ENCODE results near the gene TMEM63A.
"Not testable (repeated sequence)": the region's sequence is repeated elsewhere in the genome, so short reads cannot be mapped to it uniquely, and the experiment has no call there.

Gene TMEM63A

GRCh38 chr1:225816643-225817538 is 65.3 kb downstream of the TMEM63A start:
- no peak for DNase-seq

GRCh38 chr1:225815526-225816178 is 66.5 kb downstream of the TMEM63A start:
- peak; percentile 80 for DNase-seq

DNA sequence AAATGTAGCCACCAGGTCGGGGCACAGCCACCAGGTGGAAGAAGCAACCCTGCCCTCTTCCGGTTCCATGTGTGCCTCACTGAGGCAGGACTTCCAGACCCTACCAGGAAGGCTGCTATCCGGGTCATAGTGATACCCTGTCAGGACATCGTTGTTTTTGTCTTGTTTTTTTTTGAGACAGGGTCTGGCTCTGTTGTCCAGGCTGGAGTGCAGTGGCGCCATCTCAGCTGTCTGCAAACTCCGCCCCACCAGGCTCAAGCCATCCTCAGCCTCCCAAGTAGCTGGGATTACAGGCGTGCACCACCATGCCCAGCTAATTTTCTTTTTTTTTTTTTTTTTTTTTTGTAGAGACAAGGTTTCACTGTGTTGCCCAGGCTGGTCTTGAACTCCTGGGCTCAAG is 67.1 kb downstream of the TMEM63A start:
- not testable (repeated sequence) for DNase-seq

- DNase-seq, result no peak
Measured at GRCh38 chr1:225814381-225814780, 67.8 kb downstream of the TMEM63A start.

DNA sequence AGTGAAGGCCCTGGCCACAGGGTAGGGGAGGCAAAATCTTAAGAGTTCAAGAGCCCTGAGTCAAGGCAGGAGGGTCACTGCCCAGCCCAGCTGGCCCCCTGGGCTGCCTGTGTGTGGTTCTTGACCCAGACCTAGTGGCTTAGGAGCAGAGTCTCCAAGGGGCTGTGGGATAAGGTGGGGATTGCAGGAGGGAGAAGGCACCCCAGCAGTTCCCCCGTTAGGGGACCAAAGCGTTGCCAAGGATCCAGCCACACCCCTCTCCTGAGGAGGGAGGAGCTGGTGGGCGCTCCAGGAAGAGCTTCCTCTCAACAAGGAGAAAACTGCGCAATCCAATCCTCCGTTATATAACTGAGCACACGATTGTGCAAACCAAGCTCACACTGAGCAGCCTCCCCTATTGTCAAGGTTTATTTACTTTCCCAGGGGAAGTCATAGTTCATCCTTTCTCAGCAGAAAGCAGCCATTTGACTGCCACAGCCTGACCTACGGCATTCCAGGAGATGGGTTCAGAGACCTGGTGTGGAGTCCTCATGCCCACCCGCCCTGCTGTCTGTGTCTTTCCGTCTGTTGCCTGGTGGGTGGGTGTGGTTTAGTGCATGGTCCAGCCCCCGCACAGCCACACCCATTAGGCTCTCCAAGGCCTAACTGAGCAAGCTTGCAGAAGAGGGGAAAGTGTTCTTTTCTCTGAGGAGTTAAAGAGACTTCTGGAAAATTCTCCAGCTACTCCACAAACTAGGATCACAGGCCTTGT is 68.8 kb downstream of the TMEM63A start:
- DNase-seq, result peak; percentile 72

GRCh38 chr1:225812488-225813213 is 69.5 kb downstream of the TMEM63A start:
- no peak for DNase-seq

GRCh38 chr1:225811622-225812487 is 70.3 kb downstream of the TMEM63A start:
- no peak for DNase-seq

GRCh38 chr1:225810579-225811538 is 71.3 kb downstream of the TMEM63A start:
- not testable (repeated sequence) for DNase-seq

- DNase-seq, result peak; percentile 40
Measured at GRCh38 chr1:225809842-225810578, 72.2 kb downstream of the TMEM63A start, which contains the start of gene EPHX1. EPHX1 (plus strand) TSS chr1:225810124; CDS start chr1:225828730, 18,606 bp downstream.

DNA sequence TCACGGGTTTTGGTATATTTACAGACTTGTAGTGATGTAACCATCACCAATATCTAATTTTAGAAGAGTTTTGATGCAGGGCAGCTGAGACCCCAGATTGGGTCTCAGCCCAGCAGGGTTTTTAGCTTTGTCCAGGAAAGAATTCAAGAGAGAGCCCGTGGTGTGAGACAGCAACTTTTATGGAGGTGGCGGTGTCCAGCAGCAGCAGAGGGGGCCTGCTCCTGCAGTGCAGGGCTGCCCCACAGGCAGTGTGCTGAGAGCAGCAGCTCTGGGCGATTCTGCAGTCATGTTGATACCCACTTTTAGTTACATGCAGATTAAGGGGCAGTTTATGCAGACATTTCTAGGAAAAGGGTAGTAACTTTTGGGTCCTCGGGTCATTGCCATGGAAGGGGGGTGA is 74.0 kb downstream of the TMEM63A start:
- no peak for DNase-seq

DNA sequence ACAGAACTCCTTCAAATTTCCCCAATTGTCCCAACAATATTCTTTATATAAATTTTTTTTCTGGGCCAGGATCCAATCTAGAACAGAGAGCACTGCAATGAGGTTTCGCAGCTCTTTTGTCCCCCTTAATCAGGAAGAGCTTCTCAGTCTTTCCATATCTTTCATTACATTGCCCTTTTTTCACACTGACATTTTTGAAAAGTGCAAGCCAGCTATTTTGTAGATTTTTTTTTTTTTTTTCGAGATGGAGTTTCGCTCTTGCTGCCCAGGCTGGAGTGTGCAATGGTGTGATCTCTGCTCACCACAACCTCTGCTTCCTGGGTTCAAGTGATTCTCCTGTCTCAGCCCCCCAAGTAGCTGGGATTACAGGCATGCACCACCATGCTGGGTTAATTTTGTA is 75.4 kb downstream of the TMEM63A start:
- DNase-seq, result not testable (repeated sequence)

DNA sequence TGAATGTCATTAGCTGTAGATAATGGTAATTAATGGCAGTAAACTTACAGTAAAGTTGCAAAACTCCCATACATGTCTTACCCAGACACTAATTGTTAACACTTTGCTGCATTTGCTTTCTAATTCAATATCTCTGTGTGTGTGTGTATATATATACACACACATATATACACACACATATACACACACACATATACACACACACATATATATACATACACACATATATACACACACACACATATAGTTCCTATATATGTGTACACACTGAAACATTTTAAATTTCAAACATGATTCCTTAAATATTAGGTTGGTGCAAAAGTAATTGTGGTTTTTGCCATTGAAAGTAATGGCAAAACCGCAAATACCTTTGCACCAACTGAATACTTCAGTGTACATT is 75.9 kb downstream of the TMEM63A start:
- no peak for DNase-seq

- not testable (repeated sequence) for DNase-seq
Measured at GRCh38 chr1:225801146-225801545, 81.0 kb downstream of the TMEM63A start.

DNA sequence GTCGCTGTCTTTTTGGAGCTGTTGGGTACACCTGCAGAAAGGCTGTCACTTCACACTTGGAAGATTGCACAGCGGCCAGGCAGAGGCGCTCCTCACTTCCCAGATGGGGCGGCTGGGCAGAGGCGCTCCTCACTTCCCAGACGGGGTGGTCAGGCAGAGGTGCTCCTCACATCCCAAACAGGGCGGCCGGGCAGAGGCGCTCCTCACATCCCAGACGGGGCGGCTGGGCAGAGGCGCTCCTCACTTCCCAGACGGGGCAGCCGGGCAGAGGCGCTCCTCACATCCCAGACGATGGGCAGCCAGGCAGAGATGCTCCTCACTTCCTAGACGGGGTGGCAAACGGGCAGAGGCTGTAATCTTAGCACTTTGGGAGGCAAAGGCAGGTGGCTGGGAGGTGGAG is 86.1 kb downstream of the TMEM63A start:
- DNase-seq, result not testable (repeated sequence)
